ENCODE data around the gene RANBP17.

- TF ChIP-seq CTCF (conservative IDR thresholded peaks at IDR 0.05; ENCODE audit: low read depth, low read length) (no peak), EZH2 (IDR thresholded peaks at IDR 0.05; ENCODE audit: borderline replicate concordance, low read depth, low read length, poor library complexity, severe bottlenecking) (no peak)
These were observed 462.2 kb downstream of the RANBP17 start for GRCh38 chr5:171323806-171324632.

Measured in A673 (cell line).